ENCODE data around the gene UBE2Q2. TPM values are rescaled to one million over a fixed set of nuclear protein-coding genes. Genes with fewer than 3 reads are reported as not detected.
"Not testable (repeated sequence)": the region's sequence is repeated elsewhere in the genome, so short reads cannot be mapped to it uniquely, and the experiment has no call there.

The UBE2Q2 gene
- total and polyA plus RNA-seq, 3 donors from 2014 or later = 36.4 to 44.8 (median 43.8) TPM

DNA sequence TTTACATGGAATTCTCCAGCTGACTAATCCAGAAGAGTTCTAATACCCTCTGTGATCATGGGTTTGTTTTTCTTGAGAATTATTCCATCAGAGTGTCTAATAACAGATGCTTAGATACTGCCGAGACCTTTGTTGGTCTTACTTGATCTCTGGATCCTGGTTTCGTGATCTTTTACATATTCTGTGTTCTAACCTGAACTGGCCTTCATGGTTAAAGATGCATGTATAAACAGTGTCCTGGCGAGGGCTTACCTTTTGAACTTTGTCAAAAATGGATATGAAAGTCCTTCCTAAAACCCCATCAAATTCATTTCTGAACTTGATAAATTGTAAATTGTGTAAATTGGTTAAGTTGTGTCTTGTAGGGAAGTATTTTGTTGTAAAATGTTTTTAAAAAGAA is 24.8 kb downstream of the UBE2Q2 start:
- WGBS, 2 donors = 92 to 96% methylated on average over 3 of the region's 3 CpGs
- Histone ChIP-seq H3K36me3 (ENCODE audit: low read depth, missing control alignments) (no peaks in the 10 kb centered on the region), H3K27me3 (no peaks in the 10 kb centered on the region), H3K4me1 (no peaks in the 10 kb centered on the region), H3K4me3 (no peak overlapping the region), H3K27ac (no peak overlapping the region), H3K9me3 (no peaks in the 10 kb centered on the region)
- DNase-seq = no peak
- intact Hi-C loops (cut with DNase I; ENCODE audit: low total_unique reads) = no loop called here
- TF ChIP-seq POLR2A (IDR thresholded peaks at IDR 0.05) = no peak
- TF ChIP-seq, protein P1, sequence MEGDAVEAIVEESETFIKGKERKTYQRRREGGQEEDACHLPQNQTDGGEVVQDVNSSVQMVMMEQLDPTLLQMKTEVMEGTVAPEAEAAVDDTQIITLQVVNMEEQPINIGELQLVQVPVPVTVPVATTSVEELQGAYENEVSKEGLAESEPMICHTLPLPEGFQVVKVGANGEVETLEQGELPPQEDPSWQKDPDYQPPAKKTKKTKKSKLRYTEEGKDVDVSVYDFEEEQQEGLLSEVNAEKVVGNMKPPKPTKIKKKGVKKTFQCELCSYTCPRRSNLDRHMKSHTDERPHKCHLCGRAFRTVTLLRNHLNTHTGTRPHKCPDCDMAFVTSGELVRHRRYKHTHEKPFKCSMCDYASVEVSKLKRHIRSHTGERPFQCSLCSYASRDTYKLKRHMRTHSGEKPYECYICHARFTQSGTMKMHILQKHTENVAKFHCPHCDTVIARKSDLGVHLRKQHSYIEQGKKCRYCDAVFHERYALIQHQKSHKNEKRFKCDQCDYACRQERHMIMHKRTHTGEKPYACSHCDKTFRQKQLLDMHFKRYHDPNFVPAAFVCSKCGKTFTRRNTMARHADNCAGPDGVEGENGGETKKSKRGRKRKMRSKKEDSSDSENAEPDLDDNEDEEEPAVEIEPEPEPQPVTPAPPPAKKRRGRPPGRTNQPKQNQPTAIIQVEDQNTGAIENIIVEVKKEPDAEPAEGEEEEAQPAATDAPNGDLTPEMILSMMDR (IDR thresholded peaks at IDR 0.05) = no peak

- intact Hi-C loops (cut with DNase I; ENCODE audit: low total_unique reads) = no loop called here
- no peak overlapping the region for H3K27ac ChIP-seq
- DNase-seq = no peak
Measured at GRCh38 chr15:75869446-75869845, 26.2 kb downstream of the UBE2Q2 start.

DNA sequence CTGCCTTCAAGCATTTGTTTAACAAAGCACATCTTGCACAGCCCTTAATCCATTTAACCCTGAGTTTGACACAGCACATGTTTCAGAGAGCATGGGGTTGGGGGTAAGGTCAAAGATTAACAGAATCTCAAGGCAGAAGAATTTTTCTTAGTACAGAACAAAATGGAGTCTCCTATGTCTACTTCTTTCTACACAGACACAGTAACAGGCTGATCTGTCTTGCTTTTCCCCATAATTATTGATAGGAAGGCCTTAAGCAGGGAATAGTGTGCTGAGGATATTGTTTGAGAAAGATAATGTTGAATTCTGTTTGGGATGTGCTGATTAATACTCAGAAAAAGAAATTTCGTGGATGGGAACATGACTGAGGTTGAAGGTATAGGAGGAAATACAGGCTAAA is 28.3 kb downstream of the UBE2Q2 start:
- intact Hi-C loops (cut with DNase I; ENCODE audit: low total_unique reads); H3K27ac ChIP-seq: not testable (repeated sequence)
- 78 to 95% methylated on average over 1 of the region's 1 CpG for WGBS, 2 donors

More at GRCh38 chr15:75869446-75869845, 26.2 kb downstream of the UBE2Q2 start:
- Histone ChIP-seq H3K4me3 (no peak overlapping the region), H3K36me3 (ENCODE audit: low read depth, missing control alignments) (no peaks in the 10 kb centered on the region), H3K9me3 (no peaks in the 10 kb centered on the region), H3K4me1 (no peaks in the 10 kb centered on the region), H3K27me3 (no peaks in the 10 kb centered on the region)
- TF ChIP-seq, protein P1 (IDR thresholded peaks at IDR 0.05) = no peak
- no peak for TF ChIP-seq POLR2A (IDR thresholded peaks at IDR 0.05)

DNA sequence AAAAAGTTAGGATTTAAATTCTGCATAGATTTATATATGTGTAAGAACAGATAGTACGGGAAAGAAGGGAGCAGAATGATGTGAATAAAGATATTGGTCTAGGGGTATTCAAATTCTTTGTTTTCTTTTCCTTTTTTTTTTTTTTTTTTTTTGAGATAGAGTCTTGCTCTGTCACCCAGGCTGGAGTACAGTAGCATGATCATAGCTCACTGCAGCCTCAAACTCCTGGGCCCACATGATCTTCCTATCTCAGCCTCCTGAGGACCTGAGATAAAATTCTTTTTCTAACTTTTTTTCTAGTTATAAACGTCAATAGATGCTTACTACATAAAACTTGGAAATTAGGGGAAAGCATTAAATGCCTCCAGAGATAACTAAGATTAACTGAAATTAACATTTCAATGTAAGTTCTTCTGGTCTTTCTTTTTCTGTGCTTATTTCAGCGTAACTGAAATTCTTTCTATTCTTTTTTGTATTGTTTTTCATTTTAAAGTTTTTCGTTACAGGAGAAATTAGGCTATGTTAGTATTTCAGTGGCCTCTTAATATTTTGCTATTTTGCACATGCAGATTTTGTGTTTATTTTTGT is 29.2 kb downstream of the UBE2Q2 start:
- WGBS, 2 donors = 85 to 89% methylated on average over 4 of the region's 4 CpGs
- no peaks in the 10 kb centered on the region for H3K9me3 ChIP-seq
- H3K4me3 ChIP-seq = no peak overlapping the region
- H3K27ac ChIP-seq = no peak overlapping the region
- H3K4me1 ChIP-seq = no peaks in the 10 kb centered on the region
- intact Hi-C loops (cut with DNase I; ENCODE audit: low total_unique reads) = no loop called here
- no peak for TF ChIP-seq POLR2A (IDR thresholded peaks at IDR 0.05)
- TF ChIP-seq, protein P1 (IDR thresholded peaks at IDR 0.05) = no peak
- H3K27me3 ChIP-seq = no peaks in the 10 kb centered on the region
- H3K36me3 ChIP-seq (ENCODE audit: low read depth, missing control alignments) = no peaks in the 10 kb centered on the region
- DNase-seq = no peak

More for the DNA sequence above, 28.3 kb downstream of the UBE2Q2 start:
- H3K4me3 ChIP-seq; H3K4me1 ChIP-seq; H3K36me3 ChIP-seq (ENCODE audit: low read depth, missing control alignments); H3K9me3 ChIP-seq; H3K27me3 ChIP-seq; DNase-seq: not testable (repeated sequence)

DNA sequence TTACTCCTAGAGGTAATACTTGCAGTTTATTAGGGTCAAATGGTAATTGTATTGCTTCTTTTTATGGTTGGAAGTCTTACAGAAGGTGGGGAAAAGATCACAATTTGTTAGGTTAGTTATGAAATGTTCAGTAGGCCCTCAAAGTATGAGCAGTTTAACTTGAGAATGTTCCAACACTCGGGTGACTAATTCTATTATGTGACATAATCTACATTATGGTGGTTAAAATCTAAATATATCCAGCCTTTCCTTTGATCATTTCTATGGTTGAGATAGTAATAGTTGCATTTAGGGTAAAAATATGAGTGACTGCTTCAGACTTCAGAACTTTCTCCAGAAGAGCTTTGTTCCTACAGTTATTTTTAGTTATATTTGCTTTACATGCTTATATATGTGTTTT is 40.8 kb downstream of the UBE2Q2 start:
- TF ChIP-seq, protein P1 (IDR thresholded peaks at IDR 0.05) = no peak
- no peak for TF ChIP-seq POLR2A (IDR thresholded peaks at IDR 0.05)
- no peak overlapping the region for H3K4me3 ChIP-seq
- H3K9me3 ChIP-seq = no peaks in the 10 kb centered on the region
- H3K27me3 ChIP-seq = no peaks in the 10 kb centered on the region
- H3K27ac ChIP-seq = no peak overlapping the region
- DNase-seq = no peak
- intact Hi-C loops (cut with DNase I; ENCODE audit: low total_unique reads) = no loop called here
- no peaks in the 10 kb centered on the region for H3K4me1 ChIP-seq
- no peaks in the 10 kb centered on the region for H3K36me3 ChIP-seq (ENCODE audit: low read depth, missing control alignments)
- WGBS, 2 donors = 82 to 94% methylated on average over 1 of the region's 1 CpG
